Large intestine (tissue), 3 donors: ENCODE data around the gene DDIT3. TPM values are rescaled to one million over a fixed set of nuclear protein-coding genes. Genes with fewer than 3 reads are reported as not detected.
"Not testable (repeated sequence)": the region's sequence is repeated elsewhere in the genome, so short reads cannot be mapped to it uniquely, and the experiment has no call there.

Experiments
- DNase-seq, 2 donors: peaks; one replicate each; pipeline versions ENCODE4 v3.0.0 to v3.0.0-alpha.2; 2013
- H3K27ac ChIP-seq: one replicate; pipeline ENCODE4 v1.5.1; 2013; ENCODE audit warnings: low read length
- H3K27me3 ChIP-seq: 2 replicates; pipeline ENCODE4 v1.6.1; 2013; ENCODE audit warnings: low read length; ENCODE audit not compliant: control insufficient read depth, insufficient read depth
- H3K36me3 ChIP-seq: 2 replicates; pipeline ENCODE4 v1.6.1; 2013; ENCODE audit warnings: low read length; ENCODE audit not compliant: control insufficient read depth, insufficient read depth
- H3K4me1 ChIP-seq: one replicate; pipeline ENCODE4 v1.6.1; 2013; ENCODE audit warnings: low read length; ENCODE audit not compliant: control insufficient read depth, insufficient read depth
- H3K4me3 ChIP-seq: one replicate; pipeline ENCODE4 v1.5.1; 2013; ENCODE audit warnings: low read length
- H3K9me3 ChIP-seq: one replicate; pipeline ENCODE4 v1.6.1; 2013; ENCODE audit warnings: mild to moderate bottlenecking, low read depth, low read length, moderate library complexity; ENCODE audit not compliant: control insufficient read depth
- WGBS: methylation state at CpG from one replicate; pipeline ENCODE4 v1.1.5; 2013; ENCODE audit warnings: low lambda C conversion rate; ENCODE audit not compliant: insufficient coverage; 5-methylcytosine and 5-hydroxymethylcytosine counted together
- polyA plus RNA-seq: library from polyadenylated mRNA; unstranded; fragments of 120-200 nt; gene quantifications from one replicate; pipeline ENCODE4 v1.2.1, GENCODE V29; 2013

Gene DDIT3
- polyA plus RNA-seq, 1 donor = 39.9 TPM

- H3K36me3 ChIP-seq = peaks cover 79% of the 10 kb centered on the region
- H3K9me3 ChIP-seq, H3K27ac ChIP-seq, H3K4me3 ChIP-seq, H3K4me1 ChIP-seq, DNase-seq, H3K27me3 ChIP-seq: not testable (repeated sequence)
- WGBS = 100% methylated on average over 2 of the region's 6 CpGs
Measured at GRCh38 chr12:57513677-57514076, 6.6 kb downstream of the DDIT3 start.

DNA sequence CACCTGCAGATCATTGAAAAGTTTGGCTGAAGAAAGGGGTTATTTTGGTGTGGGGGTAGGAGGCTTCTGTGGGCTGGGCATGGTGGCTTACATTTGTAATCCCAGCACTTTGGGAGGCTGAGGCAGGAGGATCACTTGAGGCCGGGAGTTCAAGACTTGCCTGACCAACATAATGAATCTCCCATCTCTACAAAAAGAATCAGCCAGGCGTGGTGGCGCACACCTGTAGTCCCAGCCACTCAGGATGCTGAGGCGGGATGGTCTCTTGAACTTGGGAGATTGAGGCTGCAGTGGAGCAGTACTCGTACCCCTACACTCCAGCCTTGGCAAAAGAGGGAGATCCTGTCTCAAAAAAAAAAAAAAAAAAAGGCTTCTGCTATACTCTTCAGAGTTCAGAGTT, 7.0 kb downstream of the DDIT3 start:
- DNase-seq = no peak
- peaks cover 79% of the 10 kb centered on the region for H3K36me3 ChIP-seq
- H3K27me3 ChIP-seq = no peaks in the 10 kb centered on the region
- peaks cover 5% of the 10 kb centered on the region for H3K4me1 ChIP-seq
- H3K27ac ChIP-seq = no peak overlapping the region
- WGBS = no CpG with 5 or more reads among the region's 5 CpGs
- H3K4me3 ChIP-seq = no peak overlapping the region
- no peaks in the 10 kb centered on the region for H3K9me3 ChIP-seq

GRCh38 chr12:57512665-57513064, 7.6 kb downstream of the DDIT3 start:
- no CpG with 5 or more reads among the region's 6 CpGs for WGBS
- H3K4me1 ChIP-seq = no peaks in the 10 kb centered on the region
- no peaks in the 10 kb centered on the region for H3K9me3 ChIP-seq
- no peak for DNase-seq
- H3K27ac ChIP-seq = no peak overlapping the region
- H3K36me3 ChIP-seq = peaks cover 79% of the 10 kb centered on the region
- no peaks in the 10 kb centered on the region for H3K27me3 ChIP-seq
- H3K4me3 ChIP-seq = no peak overlapping the region

GRCh38 chr12:57511588-57512325, 8.6 kb downstream of the DDIT3 start:
- H3K4me1 ChIP-seq = no peaks in the 10 kb centered on the region
- H3K4me3 ChIP-seq = no peak overlapping the region
- no peak for DNase-seq
- H3K27me3 ChIP-seq = no peaks in the 10 kb centered on the region
- no peaks in the 10 kb centered on the region for H3K9me3 ChIP-seq
- peaks cover 71% of the 10 kb centered on the region for H3K36me3 ChIP-seq
- H3K27ac ChIP-seq = no peak overlapping the region
- no CpG with 5 or more reads among the region's 7 CpGs for WGBS

DNA sequence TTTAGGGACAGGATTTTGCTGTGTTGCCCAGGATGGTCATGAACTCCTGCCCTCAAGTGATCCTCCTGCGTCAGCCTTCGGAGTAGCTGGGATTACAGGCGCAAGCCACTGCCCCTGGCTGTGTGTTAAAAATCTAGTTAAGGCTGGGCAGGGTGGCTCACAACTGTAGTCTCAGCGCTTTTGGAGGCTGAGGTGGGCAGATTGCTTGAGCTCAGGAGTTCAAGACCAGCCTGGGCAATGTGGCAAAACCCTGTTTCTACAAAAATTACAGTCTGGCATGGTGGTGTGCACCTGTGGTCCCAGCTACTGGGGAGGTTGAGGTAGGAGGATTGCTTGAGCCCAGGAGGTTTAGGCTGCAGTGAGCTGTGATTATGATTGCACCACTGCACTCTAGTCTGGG, 9.2 kb downstream of the DDIT3 start:
- Histone ChIP-seq H3K27ac (no peak overlapping the region), H3K36me3 (peaks cover 68% of the 10 kb centered on the region), H3K4me1 (no peaks in the 10 kb centered on the region), H3K4me3 (no peak overlapping the region), H3K9me3 (no peaks in the 10 kb centered on the region), H3K27me3 (no peaks in the 10 kb centered on the region)
- DNase-seq = no peak
- WGBS = no CpG with 5 or more reads among the region's 4 CpGs

- WGBS = no CpG with 5 or more reads among the region's 28 CpGs
- H3K27ac ChIP-seq, H3K4me1 ChIP-seq, DNase-seq, H3K27me3 ChIP-seq, H3K4me3 ChIP-seq, H3K9me3 ChIP-seq: not testable (repeated sequence)
- H3K36me3 ChIP-seq = peaks cover 59% of the 10 kb centered on the region
Measured at GRCh38 chr12:57507796-57508195, 12.5 kb downstream of the DDIT3 start.

DNA sequence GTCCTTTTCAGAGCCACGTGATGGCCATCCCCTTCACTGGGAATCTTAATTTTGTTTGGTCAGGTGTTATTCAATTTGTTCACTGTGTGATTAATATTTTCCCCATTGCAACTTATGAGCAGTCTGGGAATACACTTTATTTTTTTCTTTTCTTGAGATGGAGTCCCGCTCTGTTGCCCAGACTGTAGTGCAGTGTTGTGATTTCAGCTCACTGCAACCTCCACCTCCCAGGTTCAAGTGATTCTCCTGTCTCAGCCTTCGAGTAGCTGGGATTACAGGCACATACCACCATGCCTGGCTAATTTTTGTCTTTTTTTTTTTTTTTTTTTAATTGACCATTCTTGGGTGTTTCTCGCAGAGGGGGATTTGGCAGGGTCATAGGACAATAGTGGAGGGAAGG, 13.8 kb downstream of the DDIT3 start:
- H3K27ac ChIP-seq, H3K4me3 ChIP-seq, H3K27me3 ChIP-seq, H3K4me1 ChIP-seq, H3K9me3 ChIP-seq, DNase-seq: not testable (repeated sequence)
- peaks cover 52% of the 10 kb centered on the region for H3K36me3 ChIP-seq
- WGBS = no CpG with 5 or more reads among the region's 4 CpGs

DNA sequence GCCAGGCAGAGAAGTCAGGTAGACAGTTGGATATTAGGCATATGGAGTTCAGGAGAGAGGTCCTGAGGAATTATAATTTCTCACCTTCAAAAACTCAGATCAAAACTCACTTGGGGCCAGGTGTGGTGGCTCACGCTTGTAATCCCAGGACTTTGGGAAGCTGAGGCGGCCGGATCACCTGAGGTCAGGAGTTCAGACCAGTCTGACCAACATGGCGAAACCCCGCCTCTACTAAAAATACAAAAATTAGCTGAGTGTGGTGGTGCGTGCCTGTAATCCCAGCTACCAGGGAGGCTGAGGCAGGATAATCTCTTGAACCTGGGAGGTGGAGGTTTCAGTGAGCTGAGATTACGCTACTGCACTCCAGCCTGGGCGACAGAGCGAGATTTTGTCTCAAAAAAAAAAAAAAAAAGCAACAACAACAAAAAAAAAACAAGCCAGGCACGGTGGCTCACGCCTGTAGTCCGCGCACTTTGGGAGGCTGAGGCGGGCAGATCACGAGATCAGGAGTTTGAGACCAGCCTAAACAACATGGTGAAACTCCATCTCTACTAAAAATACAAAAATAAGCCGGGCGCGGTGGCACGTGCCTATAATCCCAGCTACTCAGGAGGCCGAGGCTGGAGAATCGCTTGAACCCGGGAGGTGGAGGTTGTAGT, 17.9 kb downstream of the DDIT3 start:
- not testable (repeated sequence) for H3K9me3 ChIP-seq, H3K4me3 ChIP-seq, H3K27me3 ChIP-seq, H3K4me1 ChIP-seq, H3K27ac ChIP-seq, DNase-seq
- no CpG with 5 or more reads among the region's 22 CpGs for WGBS
- H3K36me3 ChIP-seq = peaks cover 60% of the 10 kb centered on the region

DNA sequence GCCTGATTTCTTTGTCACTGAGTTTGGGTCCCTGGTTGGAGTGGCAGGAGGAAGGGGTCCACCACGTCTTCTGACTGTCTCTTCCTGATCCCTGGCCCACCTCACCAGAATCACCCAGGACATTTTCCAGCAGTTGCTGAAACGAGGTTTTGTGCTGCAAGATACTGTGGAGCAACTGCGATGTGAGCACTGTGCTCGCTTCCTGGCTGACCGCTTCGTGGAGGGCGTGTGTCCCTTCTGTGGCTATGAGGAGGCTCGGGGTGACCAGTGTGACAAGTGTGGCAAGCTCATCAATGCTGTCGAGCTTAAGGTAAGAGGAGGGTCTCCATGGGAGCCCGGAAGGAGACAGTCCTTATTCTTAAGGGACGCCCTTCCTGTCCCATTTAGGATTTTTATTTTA, 20.1 kb downstream of the DDIT3 start:
- H3K4me1 ChIP-seq = no peaks in the 10 kb centered on the region
- H3K36me3 ChIP-seq = peaks cover 57% of the 10 kb centered on the region
- H3K4me3 ChIP-seq = no peak overlapping the region
- H3K27me3 ChIP-seq = no peaks in the 10 kb centered on the region
- no CpG with 5 or more reads among the region's 11 CpGs for WGBS
- DNase-seq = no peak
- no peaks in the 10 kb centered on the region for H3K9me3 ChIP-seq
- no peak overlapping the region for H3K27ac ChIP-seq

- no peak overlapping the region for H3K27ac ChIP-seq
- 100% methylated on average over 1 of the region's 4 CpGs for WGBS
- no peaks in the 10 kb centered on the region for H3K9me3 ChIP-seq
- DNase-seq = no peak
- peaks cover 44% of the 10 kb centered on the region for H3K36me3 ChIP-seq
- no peak overlapping the region for H3K4me3 ChIP-seq
- H3K27me3 ChIP-seq = no peaks in the 10 kb centered on the region
- H3K4me1 ChIP-seq = no peaks in the 10 kb centered on the region
Measured at GRCh38 chr12:57498571-57498970, 21.7 kb downstream of the DDIT3 start.

- no peaks in the 10 kb centered on the region for H3K27me3 ChIP-seq
- no CpG with 5 or more reads among the region's 9 CpGs for WGBS
- H3K36me3 ChIP-seq = peaks cover 44% of the 10 kb centered on the region
- no peaks in the 10 kb centered on the region for H3K4me1 ChIP-seq
- H3K4me3 ChIP-seq = no peak overlapping the region
- H3K9me3 ChIP-seq = no peaks in the 10 kb centered on the region
- no peak overlapping the region for H3K27ac ChIP-seq
- DNase-seq = no peak
Measured at GRCh38 chr12:57498132-57498502, 22.2 kb downstream of the DDIT3 start.
